Naive thymus-derived CD4-positive, alpha-beta T cell (primary cell): ENCODE measurements around the gene CEP57. TPM values are rescaled to one million over a fixed set of nuclear protein-coding genes. Genes with fewer than 3 reads are reported as not detected.

ENCODE experiments used
- ATAC-seq: fragments of 150-1000 bp; cut with Tn5 transposase; 2 replicates; pipeline ENCODE4 v1.10.0; 2021; ENCODE audit warnings: mild to moderate bottlenecking, moderate library complexity
- CTCF ChIA-PET: fragments of 350-600 bp; sonication (Branson Sonifier 250); formaldehyde crosslinking; loops from one replicate; lab custom pipeline; 2021; ENCODE audit warnings: antibody characterized with exemption; lab: Charles Lee
- POLR2A ChIA-PET: fragments of 350-600 bp; sonication (Branson Sonifier 250); formaldehyde crosslinking; loops from one replicate; lab custom pipeline; 2021; ENCODE audit warnings: antibody characterized with exemption, inconsistent platforms; lab: Charles Lee
- DNase-seq, 9 donors: peaks; one replicate each; pipeline versions ENCODE4 v3.0.0 to v3.0.0-alpha.2; 2020 to 2022; ENCODE audit warnings: mixed read lengths in 1 of 9
- H3K27ac ChIP-seq: one replicate; pipeline ENCODE4 v1.7.0; 2013; ENCODE audit warnings: mild to moderate bottlenecking, low read depth, low read length, moderate library complexity
- H3K27me3 ChIP-seq, 2 donors: one replicate each; pipeline ENCODE4 v1.7.0; 2013; ENCODE audit warnings: low read length in 2 of 2, mild to moderate bottlenecking in 2 of 2, moderate library complexity in 2 of 2; ENCODE audit not compliant: control insufficient read depth in 2 of 2, insufficient read depth in 2 of 2
- H3K36me3 ChIP-seq, 3 experiments: 1 replicate in 2 of 3; 2 replicates in 1 of 3; pipeline ENCODE4 v1.7.0; 2013; ENCODE audit warnings: low read length in 3 of 3, mild to moderate bottlenecking in 3 of 3, moderate library complexity in 1 of 3; ENCODE audit not compliant: insufficient read depth in 3 of 3, control insufficient read depth in 2 of 3
- H3K4me1 ChIP-seq, 2 donors: one replicate each; pipeline ENCODE4 v1.7.0; 2013; ENCODE audit warnings: low read length in 2 of 2, mild to moderate bottlenecking in 2 of 2, moderate library complexity in 1 of 2; ENCODE audit not compliant: control insufficient read depth in 2 of 2, insufficient read depth in 2 of 2
- H3K4me3 ChIP-seq: 2 replicates; pipeline ENCODE4 v1.7.0; 2013; ENCODE audit warnings: mild to moderate bottlenecking, low read length
- H3K9me3 ChIP-seq, 3 experiments: 1 replicate in 2 of 3; 2 replicates in 1 of 3; pipeline ENCODE4 v1.7.0; 2013; ENCODE audit warnings: low read length in 3 of 3; ENCODE audit not compliant: control insufficient read depth in 2 of 3
- H3K27ac Mint-ChIP-seq, 9 donors: one replicate each; pipeline ENCODE4 v1.8.0; 2020 to 2022; ENCODE audit warnings: mixed read lengths in 9 of 9, mild to moderate bottlenecking in 8 of 9, moderate library complexity in 5 of 9, inconsistent platforms in 2 of 9
- H3K27me3 Mint-ChIP-seq, 5 donors: one replicate each; pipeline ENCODE4 v1.8.0; 2021 to 2022; ENCODE audit warnings: mixed read lengths in 5 of 5, mild to moderate bottlenecking in 1 of 5
- H3K36me3 Mint-ChIP-seq, 5 donors: one replicate each; pipeline ENCODE4 v1.8.0; 2020 to 2022; ENCODE audit warnings: mixed read lengths in 5 of 5, mild to moderate bottlenecking in 3 of 5, inconsistent platforms in 1 of 5
- H3K4me1 Mint-ChIP-seq, 7 donors: one replicate each; pipeline ENCODE4 v1.8.0; 2020 to 2022; ENCODE audit warnings: mixed read lengths in 7 of 7, mild to moderate bottlenecking in 3 of 7, inconsistent platforms in 1 of 7
- H3K4me3 Mint-ChIP-seq, 10 donors: one replicate each; pipeline ENCODE4 v1.8.0; 2020 to 2022; ENCODE audit warnings: mild to moderate bottlenecking in 10 of 10, mixed read lengths in 10 of 10, moderate library complexity in 6 of 10, inconsistent platforms in 2 of 10
- H3K9me3 Mint-ChIP-seq, 11 donors: one replicate each; pipeline ENCODE4 v1.8.0; 2020 to 2022; ENCODE audit warnings: mixed read lengths in 11 of 11, mild to moderate bottlenecking in 4 of 11, inconsistent platforms in 1 of 11, moderate library complexity in 1 of 11
- intact Hi-C, 2 donors: fragments of 100-400 bp; cut with micrococcal nuclease; formaldehyde crosslinking; loops; one replicate each; pipeline ENCODE4 v1.15.1; 2023
- polyA plus RNA-seq, 2 donors: library from polyadenylated mRNA; unstranded; fragments of 300-500 nt; fragmentation: Illumina TruSeq; gene quantifications; one replicate each; pipeline ENCODE4 v1.2.3, GENCODE V29; 2021
- total RNA-seq, 6 experiments: library from RNA in 5 of 6; stranded (reverse) in 5 of 6; gene quantifications; 1 replicate in 5 of 6; 2 replicates in 1 of 6; pipeline ENCODE4 v1.2.3 and lab custom pipeline; 2021 to 2026

Gene CEP57
- total and polyA plus RNA-seq, 7 experiments from 2014 or later, result 45.8 to 72.3 (median 56.6) TPM

- Histone ChIP-seq H3K27ac (no peak overlapping the region), H3K4me1 (no peaks in the 10 kb centered on the region), H3K36me3 (peaks cover 0 to 10% (median 0%) of the 10 kb centered on the region in 3 experiments), H3K9me3 (no peaks in the 10 kb centered on the region), H3K27me3 (no peaks in the 10 kb centered on the region), H3K4me3 (no peak overlapping the region)
- peak overlapping the region in 1 of 9 donors; percentile 28 for H3K27ac Mint-ChIP-seq
- peaks cover 0 to 6% (median 0%) of the 10 kb centered on the region in 5 donors for H3K27me3 Mint-ChIP-seq
- H3K4me3 Mint-ChIP-seq, result no peak overlapping the region
- ChIA-PET POLR2A (interaction anchor here (0.7 kb wide), 1 partner anchor 17 kb away, joined by 4 read pairs; no protein-coding TSS in a partner anchor), CTCF (interaction anchor here (0.9 to 12.2 kb wide), 3 partner anchors 61 to 698 kb away, joined by 3 to 232 read pairs (median 3); no protein-coding TSS in a partner anchor)
- ATAC-seq (no peak), DNase-seq (no peak)
- no peaks in the 10 kb centered on the region for H3K9me3 Mint-ChIP-seq
- H3K4me1 Mint-ChIP-seq, result peaks cover 0 to 2% (median 0%) of the 10 kb centered on the region in 7 donors
- H3K36me3 Mint-ChIP-seq, result peaks cover 0 to 4% (median 4%) of the 10 kb centered on the region in 5 donors
- intact Hi-C loops, result loop anchor here in 1 of 2 donors (5.0 kb wide), 2 partner anchors 661 to 1144 kb away; no protein-coding TSS in a partner anchor
These were observed 23.6 kb upstream of the CEP57 start for GRCh38 chr11:95766701-95767100.

DNA sequence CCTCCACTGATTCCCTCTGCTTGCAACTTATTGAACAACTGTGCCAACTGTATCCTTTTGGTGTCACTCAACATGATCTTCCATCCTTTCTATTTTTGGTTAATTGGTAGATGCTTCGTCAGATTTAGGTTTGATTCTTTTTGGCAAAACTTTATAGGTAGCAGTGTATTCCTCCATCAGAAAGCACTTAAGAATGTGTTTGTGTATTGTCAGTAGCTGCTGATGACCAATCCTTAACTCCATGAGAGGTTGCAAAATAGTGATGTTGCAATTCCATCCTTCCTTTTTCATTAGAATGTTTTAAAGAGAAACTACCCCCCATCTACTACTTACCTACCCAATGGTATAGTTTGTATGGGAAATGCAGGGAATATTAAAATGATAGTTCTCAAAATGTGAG is 22.8 kb upstream of the CEP57 start:
- Histone ChIP-seq H3K4me1 (no peaks in the 10 kb centered on the region), H3K4me3 (no peak overlapping the region), H3K9me3 (no peaks in the 10 kb centered on the region), H3K27me3 (no peaks in the 10 kb centered on the region), H3K27ac (no peak overlapping the region), H3K36me3 (peaks cover 0 to 10% (median 0%) of the 10 kb centered on the region in 3 experiments)
- DNase-seq (no peak), ATAC-seq (no peak)
- H3K4me1 Mint-ChIP-seq, result peaks cover 0 to 2% (median 0%) of the 10 kb centered on the region in 7 donors
- H3K9me3 Mint-ChIP-seq, result no peaks in the 10 kb centered on the region
- CTCF ChIA-PET, result interaction anchor here (0.6 to 12.2 kb wide), 3 partner anchors 20 to 611 kb away, joined by 3 to 232 read pairs (median 3); no protein-coding TSS in a partner anchor
- POLR2A ChIA-PET, result interaction anchor here (1.2 to 2.1 kb wide), 3 partner anchors 536 to 700 kb away, joined by 3 to 8 read pairs (median 6); partner anchors contain the start of gene SESN3
- intact Hi-C loops, result loop anchor here in 1 of 2 donors (5.0 kb wide), 2 partner anchors 660 to 1145 kb away; no protein-coding TSS in a partner anchor
- no peak overlapping the region for H3K4me3 Mint-ChIP-seq
- peaks cover 0 to 4% (median 4%) of the 10 kb centered on the region in 5 donors for H3K36me3 Mint-ChIP-seq
- H3K27me3 Mint-ChIP-seq, result no peaks in the 10 kb centered on the region
- H3K27ac Mint-ChIP-seq, result no peak overlapping the region

DNA sequence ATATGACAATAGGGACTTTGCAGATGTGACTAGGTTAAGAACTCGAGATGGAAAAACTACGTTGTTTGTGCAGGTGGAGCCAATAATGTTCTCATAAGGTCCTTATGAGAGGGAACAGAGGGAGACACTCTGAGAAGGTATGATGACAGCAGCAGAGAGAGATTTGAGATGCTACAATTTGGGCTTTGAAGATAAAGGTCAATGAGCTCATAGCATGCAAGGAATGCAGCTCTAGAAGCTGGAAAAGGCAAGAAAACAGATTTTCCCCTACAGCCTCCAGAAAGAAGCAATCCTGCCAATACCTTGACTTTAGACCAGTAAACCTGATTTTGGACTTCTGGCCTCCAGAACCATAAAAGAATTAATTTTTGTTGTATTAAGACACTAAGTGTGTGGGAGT is 21.8 kb upstream of the CEP57 start:
- ATAC-seq (no peak), DNase-seq (no peak)
- H3K27me3 Mint-ChIP-seq, result no peaks in the 10 kb centered on the region
- H3K9me3 ChIP-seq, result no peaks in the 10 kb centered on the region
- peaks cover 0 to 9% (median 7%) of the 10 kb centered on the region in 5 donors for H3K36me3 Mint-ChIP-seq
- no peaks in the 10 kb centered on the region for H3K27me3 ChIP-seq
- H3K27ac Mint-ChIP-seq, result peak overlapping the region in 5 of 9 donors; percentile 5 to 74 (median 21)
- H3K9me3 Mint-ChIP-seq, result no peaks in the 10 kb centered on the region
- no peak overlapping the region for H3K4me3 ChIP-seq
- ChIA-PET POLR2A (interaction anchor here (0.6 to 2.1 kb wide), 6 partner anchors 22 to 701 kb away, joined by 3 to 8 read pairs (median 4); partner anchors contain the start of genes CEP57, FAM76B and SESN3), CTCF (interaction anchor here (12.2 kb wide), 1 partner anchor 612 kb away, joined by 232 read pairs; no protein-coding TSS in a partner anchor)
- no peaks in the 10 kb centered on the region for H3K4me1 ChIP-seq
- no peak overlapping the region for H3K4me3 Mint-ChIP-seq
- intact Hi-C loops, result loop anchor here in 1 of 2 donors (5.0 kb wide), 2 partner anchors 659 to 1146 kb away; no protein-coding TSS in a partner anchor
- H3K36me3 ChIP-seq, result peaks cover 0 to 10% (median 0%) of the 10 kb centered on the region in 3 experiments
- H3K4me1 Mint-ChIP-seq, result peaks cover 0 to 2% (median 0%) of the 10 kb centered on the region in 7 donors
- no peak overlapping the region for H3K27ac ChIP-seq

DNA sequence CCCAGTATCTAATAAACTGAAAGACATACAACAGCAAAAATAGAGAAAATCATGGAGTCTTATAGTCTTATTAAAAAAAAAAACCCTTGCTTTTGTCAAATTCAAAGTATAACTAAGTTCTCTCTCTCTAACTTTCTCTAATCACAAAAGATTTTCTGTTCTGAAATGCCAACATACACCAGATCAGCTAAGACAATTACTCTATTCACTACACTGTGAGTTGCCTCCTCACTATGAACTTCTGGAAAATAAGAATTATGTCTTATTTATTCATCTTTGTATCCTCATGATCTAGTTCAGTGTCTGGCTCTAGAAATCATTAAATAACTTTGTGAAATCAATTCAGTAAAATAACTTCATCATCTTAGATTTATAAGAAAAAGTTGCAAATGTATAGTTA is 13.4 kb upstream of the CEP57 start:
- ATAC-seq (no peak), DNase-seq (no peak)
- peak overlapping the region in 1 of 9 donors; percentile 6 for H3K27ac Mint-ChIP-seq
- Histone ChIP-seq H3K4me3 (no peak overlapping the region), H3K27me3 (no peaks in the 10 kb centered on the region), H3K36me3 (peaks cover 10 to 31% (median 12%) of the 10 kb centered on the region in 3 experiments), H3K27ac (no peak overlapping the region), H3K9me3 (no peaks in the 10 kb centered on the region), H3K4me1 (peaks cover 0 to 7% of the 10 kb centered on the region in 2 donors)
- intact Hi-C loops, result no loop called here
- no peaks in the 10 kb centered on the region for H3K27me3 Mint-ChIP-seq
- no peaks in the 10 kb centered on the region for H3K9me3 Mint-ChIP-seq
- H3K36me3 Mint-ChIP-seq, result peaks cover 3 to 32% (median 21%) of the 10 kb centered on the region in 5 donors
- no peak overlapping the region for H3K4me3 Mint-ChIP-seq
- peaks cover 0 to 24% (median 9%) of the 10 kb centered on the region in 7 donors for H3K4me1 Mint-ChIP-seq
- POLR2A ChIA-PET, result interaction anchor here (1.1 kb wide), 1 partner anchor 14 kb away, joined by 6 read pairs; no protein-coding TSS in a partner anchor
- CTCF ChIA-PET, result no interaction called here

DNA sequence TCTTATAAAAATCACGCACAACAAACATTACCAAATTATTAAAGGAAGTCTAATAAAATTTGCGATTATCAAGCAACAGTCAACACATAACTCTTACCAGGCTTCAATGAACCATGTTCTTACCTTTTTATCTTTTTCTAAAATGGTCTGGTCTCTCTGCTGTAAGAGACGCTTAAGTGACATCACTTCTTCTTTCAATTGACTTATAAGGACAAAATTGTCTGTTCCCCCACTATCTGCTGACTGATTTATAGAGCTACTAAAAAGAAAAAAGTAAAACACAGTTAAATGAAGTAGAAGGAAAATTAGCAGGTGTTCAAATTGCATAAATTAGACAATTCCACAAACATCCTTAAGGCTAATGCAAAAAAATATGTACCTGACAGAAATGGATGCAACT is 11.6 kb upstream of the CEP57 start:
- H3K27ac Mint-ChIP-seq, result peak overlapping the region in 4 of 9 donors; percentile 11 to 46 (median 34)

DNA sequence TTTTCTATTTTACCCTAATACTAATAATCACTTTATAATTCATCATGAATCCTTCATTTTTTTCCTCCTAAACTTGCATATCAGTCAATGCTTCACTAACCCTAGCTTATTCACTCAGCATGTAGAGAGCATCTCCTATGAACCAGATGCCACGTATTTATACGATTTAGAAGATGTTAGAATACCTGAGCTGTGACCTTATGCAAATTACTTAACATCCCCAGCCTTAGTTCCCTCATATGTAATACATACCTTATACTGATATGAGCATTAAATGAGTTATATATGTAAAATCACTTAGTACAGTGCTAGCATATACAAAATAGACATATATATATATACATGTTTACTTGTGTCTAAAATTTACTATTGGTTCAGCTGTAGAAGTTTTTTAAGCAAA is 9.8 kb upstream of the CEP57 start:
- no peak overlapping the region for H3K27ac ChIP-seq
- H3K27me3 ChIP-seq, result no peaks in the 10 kb centered on the region
- ChIA-PET CTCF (no interaction called here), POLR2A (interaction anchor here (0.7 to 3.2 kb wide), 5 partner anchors 9 to 810 kb away, joined by 3 to 11 read pairs (median 5); partner anchors contain the start of genes CEP57 and FAM76B)
- H3K9me3 ChIP-seq, result no peaks in the 10 kb centered on the region
- peaks cover 0 to 7% of the 10 kb centered on the region in 2 donors for H3K4me1 ChIP-seq
- ATAC-seq, result no peak
- no peak overlapping the region for H3K4me3 ChIP-seq
- no peak for DNase-seq
- Mint-ChIP-seq H3K9me3 (no peaks in the 10 kb centered on the region), H3K4me3 (no peak overlapping the region), H3K27ac (no peak overlapping the region), H3K36me3 (peaks cover 3 to 40% (median 25%) of the 10 kb centered on the region in 5 donors), H3K27me3 (no peaks in the 10 kb centered on the region), H3K4me1 (peaks cover 0 to 52% (median 31%) of the 10 kb centered on the region in 7 donors)
- peaks cover 12 to 54% (median 16%) of the 10 kb centered on the region in 3 experiments for H3K36me3 ChIP-seq
- intact Hi-C loops, result loop anchor here (1.0 to 10.0 kb wide), 2 partner anchors 8 to 1656 kb away; partner anchors contain the start of gene PANX1 (in 1 of the 2)

More for the DNA sequence above, 11.6 kb upstream of the CEP57 start:
- DNase-seq (no peak), ATAC-seq (no peak)
- peaks cover 12 to 46% (median 16%) of the 10 kb centered on the region in 3 experiments for H3K36me3 ChIP-seq
- H3K36me3 Mint-ChIP-seq, result peaks cover 3 to 35% (median 26%) of the 10 kb centered on the region in 5 donors
- no peak overlapping the region for H3K27ac ChIP-seq
- intact Hi-C loops, result loop anchor here in 1 of 2 donors (1.0 kb wide), 1 partner anchor 11 kb away; the partner anchor contains the start of gene FAM76B
- peaks cover 0 to 7% of the 10 kb centered on the region in 2 donors for H3K4me1 ChIP-seq
- H3K9me3 ChIP-seq, result no peaks in the 10 kb centered on the region
- POLR2A ChIA-PET, result interaction anchor here (0.5 to 3.2 kb wide), 2 partner anchors 11 to 624 kb away, joined by 3 to 11 read pairs; partner anchors contain the start of genes CEP57 and FAM76B
- CTCF ChIA-PET, result interaction anchor here (0.6 kb wide), 1 partner anchor 549 kb away, joined by 3 read pairs; no protein-coding TSS in a partner anchor
- H3K4me3 Mint-ChIP-seq, result no peak overlapping the region
- peaks cover 0 to 38% (median 22%) of the 10 kb centered on the region in 7 donors for H3K4me1 Mint-ChIP-seq
- H3K4me3 ChIP-seq, result no peak overlapping the region
- H3K27me3 ChIP-seq, result no peaks in the 10 kb centered on the region
- no peaks in the 10 kb centered on the region for H3K9me3 Mint-ChIP-seq
- H3K27me3 Mint-ChIP-seq, result no peaks in the 10 kb centered on the region
